GM10266 (cell line): ENCODE data around the gene STARD9.

ENCODE experiments used
- DNase-seq: peaks from one replicate; pipeline ENCODE4 v3.0.0; 2012; ENCODE audit errors: extremely low spot score
- TF ChIP-seq, protein P1 (sequence below): IDR thresholded peaks from 2 replicates; pipeline ENCODE4 v1.5.1; 2012; ENCODE audit warnings: mild to moderate bottlenecking, low read depth; ENCODE audit not compliant: control insufficient read depth, insufficient read depth; ENCODE audit errors: missing control alignments

The STARD9 gene

DNA sequence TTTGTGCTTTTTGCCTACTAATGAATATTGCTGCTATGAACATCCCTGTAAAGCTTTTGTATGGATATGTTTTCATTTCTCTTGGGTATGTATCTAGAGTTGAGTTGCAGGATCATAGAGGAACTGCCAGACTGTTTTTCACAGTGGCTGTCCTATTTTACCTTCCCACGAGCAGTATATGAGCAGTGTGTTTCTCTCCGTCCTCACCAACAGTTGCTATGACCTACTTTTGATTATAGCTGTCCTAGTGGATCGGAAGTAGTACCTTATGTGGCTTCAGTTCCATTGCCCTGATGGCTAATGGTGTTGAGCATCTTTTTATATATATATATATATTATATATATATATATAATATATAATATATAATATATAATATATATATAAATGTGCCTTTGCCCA lies 136.3 kb downstream of the STARD9 start:
- DNase-seq = no peak
- TF ChIP-seq, protein P1, sequence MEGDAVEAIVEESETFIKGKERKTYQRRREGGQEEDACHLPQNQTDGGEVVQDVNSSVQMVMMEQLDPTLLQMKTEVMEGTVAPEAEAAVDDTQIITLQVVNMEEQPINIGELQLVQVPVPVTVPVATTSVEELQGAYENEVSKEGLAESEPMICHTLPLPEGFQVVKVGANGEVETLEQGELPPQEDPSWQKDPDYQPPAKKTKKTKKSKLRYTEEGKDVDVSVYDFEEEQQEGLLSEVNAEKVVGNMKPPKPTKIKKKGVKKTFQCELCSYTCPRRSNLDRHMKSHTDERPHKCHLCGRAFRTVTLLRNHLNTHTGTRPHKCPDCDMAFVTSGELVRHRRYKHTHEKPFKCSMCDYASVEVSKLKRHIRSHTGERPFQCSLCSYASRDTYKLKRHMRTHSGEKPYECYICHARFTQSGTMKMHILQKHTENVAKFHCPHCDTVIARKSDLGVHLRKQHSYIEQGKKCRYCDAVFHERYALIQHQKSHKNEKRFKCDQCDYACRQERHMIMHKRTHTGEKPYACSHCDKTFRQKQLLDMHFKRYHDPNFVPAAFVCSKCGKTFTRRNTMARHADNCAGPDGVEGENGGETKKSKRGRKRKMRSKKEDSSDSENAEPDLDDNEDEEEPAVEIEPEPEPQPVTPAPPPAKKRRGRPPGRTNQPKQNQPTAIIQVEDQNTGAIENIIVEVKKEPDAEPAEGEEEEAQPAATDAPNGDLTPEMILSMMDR = no peak

GRCh38 chr15:42712584-42712983 lies 137.2 kb downstream of the STARD9 start:
- no peak for DNase-seq
- TF ChIP-seq, protein P1 = no peak

DNA sequence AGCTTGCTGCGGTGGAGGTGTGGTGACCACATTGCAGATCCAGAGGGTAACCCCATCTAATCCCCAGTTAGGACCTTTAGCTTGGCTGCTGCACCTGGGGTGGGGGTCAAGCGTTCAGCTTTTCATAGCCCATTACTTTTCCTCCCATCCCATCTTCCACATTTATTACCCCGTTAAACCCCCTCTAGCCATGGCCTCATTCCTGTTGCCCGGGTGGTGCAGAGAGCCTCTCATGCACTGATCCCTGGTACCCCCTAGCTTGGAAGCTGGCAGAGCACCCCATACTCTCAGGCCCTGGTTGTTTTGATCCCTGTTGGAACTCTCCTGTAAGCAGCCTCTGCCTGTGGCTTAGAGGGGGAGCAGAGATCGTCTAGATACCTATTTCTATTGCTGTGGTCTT lies 140.7 kb downstream of the STARD9 start:
- DNase-seq = no peak
- TF ChIP-seq, protein P1 = no peak

- TF ChIP-seq, protein P1 = no peak
- no peak for DNase-seq
Observed at GRCh38 chr15:42716626-42717025, 141.2 kb downstream of the STARD9 start.

DNA sequence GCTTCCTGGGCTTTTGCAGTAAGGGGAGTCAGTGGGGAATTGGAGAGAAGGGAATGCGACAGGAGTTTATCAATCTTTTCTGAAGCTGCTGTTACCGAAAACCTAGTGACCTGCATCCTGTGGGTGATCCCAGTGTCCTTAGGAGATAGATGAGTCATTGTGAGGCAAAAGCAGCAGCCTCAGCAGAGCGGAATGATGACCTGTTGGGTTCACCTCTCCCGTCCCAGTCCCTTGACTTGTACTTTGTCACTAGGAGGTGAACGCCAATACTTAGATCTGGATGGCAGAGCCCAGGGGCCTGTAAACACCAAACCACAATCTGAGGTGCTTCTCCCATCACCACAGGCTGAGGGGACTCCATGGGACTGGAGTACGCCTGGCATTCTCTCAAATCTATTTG lies 143.6 kb downstream of the STARD9 start:
- DNase-seq = no peak
- TF ChIP-seq, protein P1 = no peak

DNA sequence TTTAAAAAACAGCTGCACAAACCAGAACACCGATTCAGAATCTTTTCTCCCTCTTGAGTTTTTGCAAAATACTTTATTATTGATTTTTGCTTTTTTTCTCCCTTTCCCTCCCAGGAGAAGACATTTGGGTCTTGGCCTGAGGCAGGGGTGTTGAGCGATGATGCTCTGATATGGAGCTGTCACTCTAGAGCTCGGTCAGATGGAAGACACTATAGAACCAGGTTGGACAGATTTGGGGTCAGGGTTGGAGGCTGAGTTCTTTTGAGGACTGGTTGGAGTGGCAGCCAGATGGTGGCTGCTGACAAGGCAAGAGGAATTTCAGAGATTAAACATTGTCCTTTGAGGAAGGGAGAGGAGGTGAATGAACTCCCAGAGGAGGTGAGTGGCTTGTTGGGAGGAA lies 144.7 kb downstream of the STARD9 start:
- TF ChIP-seq, protein P1 = no peak
- no peak for DNase-seq

DNA sequence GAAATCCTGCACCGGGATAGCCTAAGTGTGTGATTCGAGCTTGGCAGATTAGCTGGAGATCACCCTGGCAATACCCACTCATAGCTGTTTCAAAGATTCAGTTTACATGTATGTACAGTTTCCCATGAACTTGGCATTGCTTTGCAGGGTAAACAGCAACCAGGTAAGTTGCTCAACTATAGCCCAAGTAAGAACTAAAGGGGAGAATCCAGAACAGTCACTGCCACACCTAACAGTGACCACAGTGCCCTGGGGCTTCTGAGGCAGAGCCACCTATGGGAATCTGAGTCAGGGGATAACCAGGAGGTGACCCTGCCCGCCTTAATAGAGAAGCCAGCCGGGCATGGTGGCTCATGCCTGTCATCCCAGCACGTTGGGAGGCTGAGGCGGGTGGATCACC lies 145.6 kb downstream of the STARD9 start:
- TF ChIP-seq, protein P1 = no peak
- DNase-seq = no peak
